Femur (tissue), 1 donor: ENCODE results near the gene GTPBP10.

Experiments used
- DNase-seq: peaks from one replicate; pipeline ENCODE4 v3.0.0-alpha.2; 2017

Gene GTPBP10

GRCh38 chr7:90383861-90384260 lies 37.3 kb downstream of the GTPBP10 start:
- DNase-seq = no peak

DNA sequence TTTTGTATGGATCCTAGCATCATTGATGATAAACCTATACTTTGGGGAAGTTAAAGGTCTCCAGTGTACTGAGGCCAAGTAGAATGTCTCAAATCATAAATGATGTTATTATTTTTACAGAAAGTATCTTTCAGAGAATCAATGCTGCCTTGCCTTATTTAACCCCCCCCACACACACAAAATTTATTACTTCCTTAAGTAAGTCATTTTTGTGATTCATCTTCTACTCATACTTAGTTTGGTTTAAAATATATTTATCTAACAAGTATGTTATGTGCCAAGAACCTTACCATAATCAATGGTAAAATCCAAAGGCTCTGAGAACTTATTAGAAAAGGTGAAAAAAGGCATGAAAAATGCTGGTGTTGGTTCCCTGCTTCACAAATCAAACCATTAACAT lies 37.9 kb downstream of the GTPBP10 start:
- no peak for DNase-seq

- no peak for DNase-seq
Observed at GRCh38 chr7:90387470-90388240, 41.1 kb downstream of the GTPBP10 start.

DNA sequence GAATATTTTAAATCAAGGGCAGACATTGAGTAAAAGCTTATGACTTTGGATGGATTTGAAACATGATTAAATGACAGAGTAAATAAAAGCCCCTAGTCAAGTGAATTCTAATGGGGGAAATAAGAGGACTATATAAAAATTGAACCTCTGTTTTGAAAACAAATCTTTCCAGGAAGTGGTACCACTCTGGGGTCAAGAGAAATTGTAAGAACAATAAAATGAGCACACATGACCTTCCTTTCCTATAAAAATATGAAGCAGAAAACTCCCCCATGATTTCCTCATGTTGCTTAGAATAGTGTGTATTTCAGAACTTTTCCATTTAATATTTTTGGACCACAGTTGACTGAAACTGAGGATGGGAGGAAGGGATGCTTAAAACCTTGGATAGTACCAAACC lies 44.4 kb downstream of the GTPBP10 start:
- no peak for DNase-seq

- no peak for DNase-seq
Observed at GRCh38 chr7:90391488-90391887, 45.0 kb downstream of the GTPBP10 start.

GRCh38 chr7:90396420-90396819 lies 49.9 kb downstream of the GTPBP10 start:
- no peak for DNase-seq

- no peak for DNase-seq
Observed at GRCh38 chr7:90401989-90402388, 55.5 kb downstream of the GTPBP10 start.

GRCh38 chr7:90402785-90403173 lies 56.3 kb downstream of the GTPBP10 start:
- DNase-seq = no peak

GRCh38 chr7:90403174-90404113 lies 56.9 kb downstream of the GTPBP10 start, which contains the start of gene CLDN12:
CLDN12 (plus strand) TSS chr7:90403461; CDS start chr7:90412677, 9,216 bp downstream.
- peak; percentile 91 for DNase-seq

DNA sequence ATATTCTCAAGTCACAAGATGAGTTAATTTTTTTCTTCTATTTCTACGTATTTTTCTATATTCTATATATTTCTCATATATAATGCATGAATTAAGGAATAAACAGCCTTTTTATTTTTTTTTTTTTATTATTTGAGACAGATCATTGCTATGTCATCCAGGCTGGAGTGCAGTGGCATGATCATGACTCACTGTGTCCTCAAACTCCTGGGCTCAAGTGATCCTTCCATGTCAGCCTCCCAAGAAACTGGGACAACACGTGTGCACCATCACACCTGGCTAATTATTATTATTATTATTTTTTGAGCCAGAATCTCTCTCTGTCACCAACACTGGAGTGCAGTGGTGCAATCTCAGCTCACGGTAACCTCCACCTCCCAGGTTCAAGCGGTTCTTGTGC lies 58.3 kb downstream of the GTPBP10 start:
- DNase-seq = no peak

GRCh38 chr7:90407484-90407821 lies 60.9 kb downstream of the GTPBP10 start:
- DNase-seq = no peak

DNA sequence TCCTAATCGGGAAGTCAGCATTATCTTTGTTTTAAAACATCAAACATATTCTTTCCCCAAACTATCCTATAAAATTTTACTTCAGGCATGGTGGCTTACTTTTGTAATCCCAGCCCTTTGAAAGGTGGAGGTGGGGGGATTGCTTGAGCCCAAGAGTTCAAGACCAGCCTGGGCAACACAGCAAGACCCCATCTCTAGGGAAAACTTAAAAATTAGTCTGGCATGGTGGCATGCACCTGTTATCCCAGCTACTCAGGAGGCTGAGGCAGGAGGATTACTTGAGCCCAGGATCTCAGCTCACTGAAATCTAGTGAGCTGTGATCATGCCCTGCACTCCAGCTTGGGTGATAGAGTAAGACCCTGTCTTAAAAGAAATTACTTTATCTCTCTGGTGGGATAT lies 61.6 kb downstream of the GTPBP10 start:
- no peak for DNase-seq

DNA sequence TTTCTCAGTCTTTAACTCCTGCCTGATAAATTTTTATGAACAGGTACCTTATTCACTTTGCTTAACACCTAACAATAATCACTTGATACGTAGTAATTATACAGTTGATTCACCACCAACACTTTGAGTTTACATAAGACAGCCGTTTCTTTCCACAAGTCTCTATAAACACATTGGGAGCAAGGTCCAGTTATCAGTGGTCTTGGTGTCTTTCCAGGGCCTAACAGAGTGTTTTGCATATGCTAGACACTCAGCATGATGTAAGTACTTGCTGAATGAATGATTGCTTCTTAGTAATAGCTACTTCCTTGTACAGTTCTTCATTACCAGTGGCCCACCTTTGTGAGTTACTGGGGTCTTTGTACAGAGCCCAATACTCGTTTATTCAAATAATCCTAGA lies 63.2 kb downstream of the GTPBP10 start:
- no peak for DNase-seq

- no peak for DNase-seq
Observed at GRCh38 chr7:90411510-90411909, 65.0 kb downstream of the GTPBP10 start.

DNA sequence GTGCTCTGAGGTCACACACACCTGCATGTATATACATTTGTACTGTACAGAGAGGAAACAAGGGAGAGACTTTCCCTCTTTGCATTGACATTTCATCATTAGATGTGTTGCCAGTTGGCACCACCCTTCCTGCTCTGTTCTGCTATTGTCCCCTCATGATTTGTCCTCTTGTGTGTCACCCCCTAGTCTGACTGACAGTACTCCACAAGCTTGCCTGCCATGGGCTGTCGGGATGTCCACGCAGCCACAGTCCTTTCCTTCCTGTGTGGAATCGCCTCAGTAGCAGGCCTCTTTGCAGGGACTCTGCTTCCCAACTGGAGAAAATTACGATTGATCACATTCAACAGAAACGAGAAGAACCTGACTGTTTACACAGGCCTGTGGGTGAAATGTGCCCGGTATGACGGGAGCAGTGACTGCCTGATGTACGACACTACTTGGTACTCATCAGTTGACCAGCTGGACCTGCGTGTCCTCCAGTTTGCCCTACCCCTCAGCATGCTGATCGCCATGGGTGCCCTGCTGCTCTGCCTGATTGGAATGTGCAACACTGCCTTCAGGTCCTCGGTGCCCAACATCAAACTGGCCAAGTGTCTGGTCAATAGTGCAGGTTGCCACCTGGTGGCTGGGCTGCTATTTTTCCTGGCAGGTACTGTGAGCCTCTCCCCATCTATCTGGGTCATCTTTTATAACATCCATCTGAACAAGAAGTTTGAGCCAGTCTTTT lies 66.1 kb downstream of the GTPBP10 start:
- no peak for DNase-seq

DNA sequence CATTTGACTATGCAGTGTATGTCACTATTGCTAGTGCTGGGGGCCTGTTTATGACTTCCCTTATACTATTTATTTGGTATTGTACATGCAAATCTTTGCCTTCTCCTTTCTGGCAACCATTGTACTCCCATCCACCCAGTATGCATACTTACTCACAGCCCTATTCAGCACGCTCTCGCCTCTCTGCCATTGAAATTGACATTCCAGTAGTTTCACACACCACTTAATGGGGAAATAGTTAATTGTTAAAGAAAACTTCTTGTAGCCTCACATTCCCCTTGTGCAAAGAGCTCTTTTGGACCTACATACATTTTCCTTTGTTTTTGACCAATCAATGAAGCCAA lies 66.6 kb downstream of the GTPBP10 start:
- no peak for DNase-seq

GRCh38 chr7:90421651-90422050 lies 75.1 kb downstream of the GTPBP10 start:
- no peak for DNase-seq

GRCh38 chr7:90424720-90425119 lies 78.2 kb downstream of the GTPBP10 start:
- no peak for DNase-seq

DNA sequence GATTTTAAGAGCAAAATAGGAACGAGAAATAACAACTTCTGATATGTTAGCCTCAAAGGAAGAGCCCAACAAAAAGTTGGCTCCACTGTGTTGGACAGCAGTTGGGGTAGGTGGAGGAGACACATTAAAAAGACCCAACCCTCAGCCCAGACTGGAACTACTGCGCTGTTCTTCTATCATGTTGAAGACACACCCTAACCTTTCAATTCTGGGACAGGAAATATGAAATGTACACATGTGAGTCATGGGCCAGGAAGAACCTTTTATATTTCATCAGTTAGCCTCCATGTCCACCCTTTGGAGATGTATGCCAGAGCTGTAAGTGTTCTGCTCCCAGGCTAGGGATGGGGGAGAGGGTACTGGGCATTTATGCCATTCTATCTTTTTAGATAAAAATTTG lies 78.9 kb downstream of the GTPBP10 start:
- DNase-seq = no peak

- DNase-seq = peak; percentile 36
Observed at GRCh38 chr7:90430614-90431460, 84.3 kb downstream of the GTPBP10 start.

- DNase-seq = no peak
Observed at GRCh38 chr7:90432752-90433151, 86.2 kb downstream of the GTPBP10 start.

DNA sequence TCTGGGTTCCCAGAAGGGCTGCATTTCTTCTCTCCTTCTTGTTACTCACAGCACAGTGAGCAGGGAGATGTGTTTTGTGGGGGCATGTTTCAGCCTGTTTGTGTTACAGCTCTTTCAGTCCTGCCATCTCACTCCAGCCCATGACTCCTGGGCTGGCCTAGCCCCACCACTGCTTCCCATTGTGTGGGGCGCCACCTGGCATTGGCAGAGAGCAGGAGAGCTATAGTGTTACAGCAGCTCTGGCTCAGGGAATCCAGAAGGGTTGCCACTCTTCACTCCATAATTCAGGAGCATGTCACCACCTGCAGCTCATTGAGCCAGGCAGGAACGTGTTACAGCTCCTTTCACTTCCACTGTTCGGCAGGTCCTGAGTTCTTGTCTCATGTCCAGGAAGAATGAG lies 86.7 kb downstream of the GTPBP10 start:
- DNase-seq = no peak
